ENCODE results near the gene INHBC.

The INHBC gene

GRCh38 chr12:57455374-57456144, 21.0 kb downstream of the INHBC start:
- peak overlapping the region; percentile 77 for H3K4me3 Mint-ChIP-seq

DNA sequence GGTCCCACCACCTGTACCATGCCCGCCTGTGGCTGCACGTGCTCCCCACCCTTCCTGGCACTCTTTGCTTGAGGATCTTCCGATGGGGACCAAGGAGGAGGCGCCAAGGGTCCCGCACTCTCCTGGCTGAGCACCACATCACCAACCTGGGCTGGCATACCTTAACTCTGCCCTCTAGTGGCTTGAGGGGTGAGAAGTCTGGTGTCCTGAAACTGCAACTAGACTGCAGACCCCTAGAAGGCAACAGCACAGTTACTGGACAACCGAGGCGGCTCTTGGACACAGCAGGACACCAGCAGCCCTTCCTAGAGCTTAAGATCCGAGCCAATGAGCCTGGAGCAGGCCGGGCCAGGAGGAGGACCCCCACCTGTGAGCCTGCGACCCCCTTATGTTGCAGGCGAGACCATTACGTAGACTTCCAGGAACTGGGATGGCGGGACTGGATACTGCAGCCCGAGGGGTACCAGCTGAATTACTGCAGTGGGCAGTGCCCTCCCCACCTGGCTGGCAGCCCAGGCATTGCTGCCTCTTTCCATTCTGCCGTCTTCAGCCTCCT, 21.6 kb downstream of the INHBC start:
- peaks cover 9% of the 10 kb centered on the region for H3K27me3 Mint-ChIP-seq
- peak overlapping the region; percentile 77 for H3K4me3 Mint-ChIP-seq
- peak overlapping the region; percentile 41 for H3K27ac Mint-ChIP-seq
- no peaks in the 10 kb centered on the region for H3K9me3 Mint-ChIP-seq
- ATAC-seq (peak; percentile 53), DNase-seq (peak; percentile 63)
- no peaks in the 10 kb centered on the region for H3K36me3 Mint-ChIP-seq (ENCODE audit: low read depth)
- H3K4me1 Mint-ChIP-seq = peaks cover 62% of the 10 kb centered on the region

More at GRCh38 chr12:57455374-57456144, 21.0 kb downstream of the INHBC start:
- peak overlapping the region; percentile 52 for H3K27ac Mint-ChIP-seq
- peaks cover 64% of the 10 kb centered on the region for H3K4me1 Mint-ChIP-seq
- DNase-seq = no peak
- no peaks in the 10 kb centered on the region for H3K9me3 Mint-ChIP-seq
- no peak for ATAC-seq
- peaks cover 7% of the 10 kb centered on the region for H3K27me3 Mint-ChIP-seq
- H3K36me3 Mint-ChIP-seq (ENCODE audit: low read depth) = no peaks in the 10 kb centered on the region

GRCh38 chr12:57456737-57457490, 22.3 kb downstream of the INHBC start:
- Mint-ChIP-seq H3K27me3 (peaks cover 9% of the 10 kb centered on the region), H3K27ac (no peak overlapping the region), H3K4me1 (peaks cover 60% of the 10 kb centered on the region), H3K4me3 (no peak overlapping the region), H3K36me3 (ENCODE audit: low read depth) (no peaks in the 10 kb centered on the region), H3K9me3 (no peaks in the 10 kb centered on the region)
- DNase-seq (no peak), ATAC-seq (no peak)

DNA sequence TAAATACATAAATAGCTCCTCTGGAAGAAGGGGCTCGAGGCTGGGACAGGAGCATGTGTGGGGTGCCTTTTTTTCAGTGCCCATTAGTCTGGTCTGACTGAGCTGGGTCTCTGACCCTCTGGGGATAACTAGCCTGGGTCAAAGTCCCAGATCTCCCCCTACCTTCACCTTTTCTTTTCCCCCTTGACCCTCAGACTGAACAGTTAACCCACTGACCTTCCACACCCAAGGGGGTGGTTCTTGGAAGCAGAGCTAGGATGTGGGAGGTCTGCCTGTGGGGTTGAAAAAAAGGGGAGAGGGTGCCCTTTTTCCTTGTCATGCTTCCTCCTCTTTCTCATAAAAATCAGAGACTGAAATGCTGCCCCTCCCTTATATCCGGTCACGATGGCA, 24.1 kb downstream of the INHBC start:
- peaks cover 60% of the 10 kb centered on the region for H3K4me1 Mint-ChIP-seq
- H3K4me3 Mint-ChIP-seq = peak overlapping the region; percentile 89

GRCh38 chr12:57459055-57459749, 24.6 kb downstream of the INHBC start:
- peak overlapping the region; percentile 89 for H3K4me3 Mint-ChIP-seq
- peak overlapping the region; percentile 83 for H3K27ac Mint-ChIP-seq
- peaks cover 6% of the 10 kb centered on the region for H3K27me3 Mint-ChIP-seq
- peak; percentile 67 for ATAC-seq
- no peaks in the 10 kb centered on the region for H3K9me3 Mint-ChIP-seq
- H3K36me3 Mint-ChIP-seq (ENCODE audit: low read depth) = no peaks in the 10 kb centered on the region
- DNase-seq = peak; percentile 97
- peaks cover 65% of the 10 kb centered on the region for H3K4me1 Mint-ChIP-seq

More for the DNA sequence above, 24.1 kb downstream of the INHBC start:
- Mint-ChIP-seq H3K27me3 (peaks cover 6% of the 10 kb centered on the region), H3K9me3 (no peaks in the 10 kb centered on the region), H3K27ac (peak overlapping the region; percentile 83), H3K36me3 (ENCODE audit: low read depth) (no peaks in the 10 kb centered on the region)
- ATAC-seq = no peak
- DNase-seq = no peak

DNA sequence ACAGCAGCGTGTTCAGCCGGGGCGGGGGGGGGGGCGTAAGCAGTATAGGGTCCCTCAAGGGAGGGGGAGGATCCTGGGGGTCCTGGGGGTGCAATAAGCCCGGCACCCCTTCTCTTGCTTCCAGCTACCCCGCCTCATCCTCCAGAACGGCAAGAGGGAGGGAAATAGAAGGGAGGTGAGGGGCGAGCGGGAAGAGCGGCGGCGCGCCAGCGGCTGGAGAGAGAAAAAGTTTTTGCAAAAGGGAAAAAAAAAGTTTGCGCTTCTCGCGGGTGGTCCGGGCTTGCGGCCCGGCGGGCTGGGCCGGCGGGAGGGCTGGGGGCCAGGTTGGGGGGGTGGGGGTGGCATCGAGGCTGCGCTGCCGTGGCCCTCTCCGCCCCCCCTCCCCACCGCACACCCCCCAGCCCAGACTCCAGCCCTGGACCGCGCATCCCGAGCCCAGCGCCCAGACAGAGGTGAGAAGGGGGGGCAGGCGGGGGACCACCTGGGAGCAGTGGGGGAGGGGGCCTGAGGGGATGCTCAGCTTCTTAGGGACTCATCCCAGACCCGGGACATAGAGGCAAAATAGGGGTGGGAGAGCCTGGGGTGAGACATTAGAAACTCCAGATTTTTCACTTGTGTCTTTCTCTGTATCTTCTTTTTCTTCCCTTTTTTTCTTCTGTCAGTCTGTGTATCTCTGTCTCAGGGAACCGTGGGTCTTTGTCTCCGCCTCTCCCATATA, 25.3 kb downstream of the INHBC start, which contains the start of gene GLI1:
TSS of gene GLI1 (plus strand) at position 36 of the 718 bp plus-strand sequence. CDS start 3,907 bp downstream, outside the sequence.
- peaks cover 65% of the 10 kb centered on the region for H3K4me1 Mint-ChIP-seq
- peak within 1 kb of the TSS; percentile 89 for H3K4me3 Mint-ChIP-seq
- H3K36me3 Mint-ChIP-seq (ENCODE audit: low read depth) = no peaks in the 10 kb centered on the region
- peak within 1 kb of the TSS; percentile 83 for H3K27ac Mint-ChIP-seq
- ATAC-seq = no peak
- H3K9me3 Mint-ChIP-seq = no peaks in the 10 kb centered on the region
- H3K27me3 Mint-ChIP-seq = peaks cover 6% of the 10 kb centered on the region
- DNase-seq = no peak

GRCh38 chr12:57460468-57460784, 25.8 kb downstream of the INHBC start:
- peak overlapping the region; percentile 73 for H3K4me3 Mint-ChIP-seq
- peak overlapping the region; percentile 3 for H3K27ac Mint-ChIP-seq
- ATAC-seq (no peak), DNase-seq (no peak)
- H3K4me1 Mint-ChIP-seq = peaks cover 62% of the 10 kb centered on the region
- no peaks in the 10 kb centered on the region for H3K9me3 Mint-ChIP-seq
- H3K27me3 Mint-ChIP-seq = peaks cover 6% of the 10 kb centered on the region
- no peaks in the 10 kb centered on the region for H3K36me3 Mint-ChIP-seq (ENCODE audit: low read depth)

GRCh38 chr12:57460841-57461275, 26.3 kb downstream of the INHBC start:
- Mint-ChIP-seq H3K4me3 (peak overlapping the region; percentile 84), H3K27me3 (peaks cover 6% of the 10 kb centered on the region), H3K9me3 (no peaks in the 10 kb centered on the region), H3K4me1 (peaks cover 59% of the 10 kb centered on the region), H3K36me3 (ENCODE audit: low read depth) (no peaks in the 10 kb centered on the region), H3K27ac (no peak overlapping the region)
- no peak for DNase-seq
- no peak for ATAC-seq

DNA sequence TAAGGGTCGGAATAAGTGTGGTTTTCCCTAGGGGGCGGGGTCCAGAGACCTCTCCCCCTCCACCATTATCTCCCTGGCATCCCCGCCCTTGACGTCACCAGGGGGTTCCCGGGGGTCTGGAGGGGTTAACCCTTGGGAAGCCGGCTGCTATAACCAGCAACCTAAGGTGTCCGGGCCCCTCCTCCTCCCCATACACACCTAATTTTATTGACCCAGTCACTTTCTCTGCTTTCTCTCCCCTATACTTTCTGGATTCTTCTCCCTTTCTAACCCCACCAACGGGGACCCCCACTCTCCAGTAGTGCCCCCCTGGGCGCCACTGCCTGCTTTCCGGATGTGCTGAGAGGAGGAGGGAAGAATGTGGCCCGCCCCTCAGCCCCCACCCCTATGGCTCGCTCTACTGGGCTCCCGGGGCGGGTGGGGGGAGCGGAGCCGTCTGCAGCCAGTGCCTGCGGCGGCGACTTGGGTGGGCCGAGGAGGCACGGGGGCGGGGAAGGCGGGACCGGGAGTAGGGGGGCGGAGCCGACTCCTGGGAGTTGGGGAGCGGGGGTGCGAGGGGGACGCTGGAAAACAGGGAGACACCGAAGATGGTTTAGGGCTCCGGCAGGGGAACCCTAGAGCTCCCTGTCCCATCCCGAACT, 26.8 kb downstream of the INHBC start:
- H3K4me1 Mint-ChIP-seq = peaks cover 54% of the 10 kb centered on the region
- no peak overlapping the region for H3K27ac Mint-ChIP-seq
- peaks cover 6% of the 10 kb centered on the region for H3K27me3 Mint-ChIP-seq
- H3K9me3 Mint-ChIP-seq = no peaks in the 10 kb centered on the region
- DNase-seq (peak; percentile 63), ATAC-seq (no peak)
- H3K36me3 Mint-ChIP-seq (ENCODE audit: low read depth) = no peaks in the 10 kb centered on the region
- peak overlapping the region; percentile 84 for H3K4me3 Mint-ChIP-seq

DNA sequence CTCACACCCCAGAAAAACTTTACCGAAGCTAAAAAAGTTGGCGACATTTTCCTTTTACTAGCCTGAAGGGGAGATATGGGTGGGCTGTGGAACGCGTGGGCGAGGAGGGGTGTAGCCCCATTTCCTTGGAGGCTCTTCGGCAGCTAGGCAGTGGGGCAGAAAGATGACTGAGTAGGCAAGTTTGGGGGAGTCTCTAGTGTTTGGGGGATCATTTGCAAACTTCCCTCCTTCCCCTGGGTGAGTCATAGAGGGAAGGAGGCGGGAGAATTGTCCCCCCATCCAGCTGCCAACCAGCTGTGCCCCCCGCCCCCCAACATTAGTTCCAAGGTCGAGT, 27.3 kb downstream of the INHBC start:
- ATAC-seq = no peak
- Mint-ChIP-seq H3K27ac (no peak overlapping the region), H3K36me3 (ENCODE audit: low read depth) (no peaks in the 10 kb centered on the region), H3K9me3 (no peaks in the 10 kb centered on the region), H3K4me3 (peak overlapping the region; percentile 84), H3K4me1 (peaks cover 49% of the 10 kb centered on the region), H3K27me3 (peaks cover 6% of the 10 kb centered on the region)
- no peak for DNase-seq

- H3K9me3 Mint-ChIP-seq = no peaks in the 10 kb centered on the region
- DNase-seq = peak; percentile 90
- peaks cover 4% of the 10 kb centered on the region for H3K36me3 Mint-ChIP-seq (ENCODE audit: low read depth)
- H3K27me3 Mint-ChIP-seq = peaks cover 6% of the 10 kb centered on the region
- peaks cover 48% of the 10 kb centered on the region for H3K4me1 Mint-ChIP-seq
- peak overlapping the region; percentile 76 for H3K27ac Mint-ChIP-seq
- H3K4me3 Mint-ChIP-seq = peak overlapping the region; percentile 84
- peak; percentile 86 for ATAC-seq
Observed at GRCh38 chr12:57462251-57462911, 27.8 kb downstream of the INHBC start.

GRCh38 chr12:57462912-57463253, 28.3 kb downstream of the INHBC start:
- peaks cover 4% of the 10 kb centered on the region for H3K36me3 Mint-ChIP-seq (ENCODE audit: low read depth)
- DNase-seq (no peak), ATAC-seq (no peak)
- H3K4me1 Mint-ChIP-seq = peaks cover 47% of the 10 kb centered on the region
- peaks cover 6% of the 10 kb centered on the region for H3K27me3 Mint-ChIP-seq
- no peaks in the 10 kb centered on the region for H3K9me3 Mint-ChIP-seq
- H3K27ac Mint-ChIP-seq = peak overlapping the region; percentile 76
- H3K4me3 Mint-ChIP-seq = peak overlapping the region; percentile 84

DNA sequence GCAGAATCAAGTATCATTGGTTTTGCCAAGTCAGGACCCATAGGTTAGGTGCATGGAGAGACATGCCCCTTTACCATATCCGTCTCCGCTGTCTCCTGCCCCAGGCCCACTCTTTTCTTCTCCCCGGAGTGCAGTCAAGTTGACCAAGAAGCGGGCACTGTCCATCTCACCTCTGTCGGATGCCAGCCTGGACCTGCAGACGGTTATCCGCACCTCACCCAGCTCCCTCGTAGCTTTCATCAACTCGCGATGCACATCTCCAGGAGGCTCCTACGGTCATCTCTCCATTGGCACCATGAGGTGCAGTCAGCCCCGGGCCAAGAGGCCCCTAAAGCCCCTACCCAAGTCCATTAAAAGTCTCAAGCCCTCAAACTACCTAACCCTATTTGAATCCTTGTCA, 30.0 kb downstream of the INHBC start:
- DNase-seq (no peak), ATAC-seq (no peak)
- peaks cover 8% of the 10 kb centered on the region for H3K36me3 Mint-ChIP-seq (ENCODE audit: low read depth)
- no peak overlapping the region for H3K27ac Mint-ChIP-seq
- peaks cover 6% of the 10 kb centered on the region for H3K27me3 Mint-ChIP-seq
- peaks cover 34% of the 10 kb centered on the region for H3K4me1 Mint-ChIP-seq
- H3K9me3 Mint-ChIP-seq = no peaks in the 10 kb centered on the region
- no peak overlapping the region for H3K4me3 Mint-ChIP-seq

Measured in activated naive CD8-positive, alpha-beta T cell treated with anti-CD3 and anti-CD28 coated beads, Interleukin-2, amount 50 U/mL, for 24 hours (primary cell).